Stimulated activated naive CD8-positive, alpha-beta T cell treated with anti-CD3 and anti-CD28 coated beads, Interleukin-15, Interleukin-2, amounts not matched to agents 100 ng/mL and 50 ng/mL, for 24 hours (primary cell): Measurements from ENCODE around the gene ERC2.

Experiments
- H3K27ac Mint-ChIP-seq: one replicate; pipeline ENCODE4 v1.8.0; 2021; ENCODE audit warnings: mild to moderate bottlenecking, mixed read lengths
- H3K27me3 Mint-ChIP-seq: one replicate; pipeline ENCODE4 v1.8.0; 2021; ENCODE audit warnings: mixed read lengths
- H3K36me3 Mint-ChIP-seq: one replicate; pipeline ENCODE4 v1.8.0; 2021; ENCODE audit warnings: low read depth, mixed read lengths
- H3K4me1 Mint-ChIP-seq: one replicate; pipeline ENCODE4 v1.8.0; 2021; ENCODE audit warnings: low read depth, mixed read lengths
- H3K4me3 Mint-ChIP-seq: one replicate; pipeline ENCODE4 v1.8.0; 2021; ENCODE audit warnings: mild to moderate bottlenecking, mixed read lengths
- H3K9me3 Mint-ChIP-seq: one replicate; pipeline ENCODE4 v1.8.0; 2021; ENCODE audit warnings: mixed read lengths

ERC2 gene

DNA sequence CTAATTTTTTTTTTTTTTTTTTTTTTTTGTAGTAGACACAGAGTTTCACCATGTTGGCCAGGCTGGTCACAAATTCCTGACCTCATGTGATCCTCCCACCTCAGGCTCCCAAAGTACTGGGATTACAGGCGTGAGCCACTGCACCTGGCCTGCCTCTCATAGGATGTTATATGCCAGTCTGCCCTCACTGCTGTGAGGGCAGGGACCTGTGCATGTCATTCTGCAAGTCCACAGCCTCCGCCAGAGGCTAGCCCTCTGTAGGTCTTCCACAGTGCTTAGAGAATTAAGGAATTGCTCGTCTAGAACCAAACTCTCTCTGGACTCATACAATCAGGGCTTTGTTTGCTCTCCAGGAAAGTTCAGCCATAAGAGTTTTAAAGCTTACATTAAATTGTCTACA, 817.3 kb downstream of the ERC2 start:
- Mint-ChIP-seq H3K4me1 (no peaks in the 10 kb centered on the region), H3K27me3 (no peaks in the 10 kb centered on the region), H3K27ac (no peak overlapping the region), H3K4me3 (no peak overlapping the region), H3K36me3 (no peaks in the 10 kb centered on the region), H3K9me3 (no peaks in the 10 kb centered on the region)

DNA sequence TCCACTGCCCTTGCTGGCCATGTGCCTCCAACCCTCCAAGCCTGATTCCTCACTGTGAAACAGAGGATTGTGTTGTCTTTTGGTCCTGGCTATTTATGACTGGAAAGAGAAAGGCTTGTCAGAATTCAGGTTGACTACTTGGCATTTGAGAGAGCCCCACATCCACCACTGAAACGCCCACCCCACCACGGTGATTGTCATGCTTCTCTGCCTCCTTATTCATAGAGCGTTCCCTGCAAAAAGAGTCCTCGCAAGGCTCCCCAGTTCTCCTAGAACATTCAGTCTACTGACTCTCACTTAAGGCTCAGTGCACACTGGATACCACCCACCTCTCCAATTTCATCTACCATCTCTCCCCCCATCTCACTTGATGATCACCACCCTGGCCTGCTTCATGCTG, 818.3 kb downstream of the ERC2 start:
- Mint-ChIP-seq H3K4me1 (no peaks in the 10 kb centered on the region), H3K27ac (no peak overlapping the region), H3K9me3 (no peaks in the 10 kb centered on the region), H3K27me3 (no peaks in the 10 kb centered on the region), H3K36me3 (no peaks in the 10 kb centered on the region), H3K4me3 (no peak overlapping the region)

DNA sequence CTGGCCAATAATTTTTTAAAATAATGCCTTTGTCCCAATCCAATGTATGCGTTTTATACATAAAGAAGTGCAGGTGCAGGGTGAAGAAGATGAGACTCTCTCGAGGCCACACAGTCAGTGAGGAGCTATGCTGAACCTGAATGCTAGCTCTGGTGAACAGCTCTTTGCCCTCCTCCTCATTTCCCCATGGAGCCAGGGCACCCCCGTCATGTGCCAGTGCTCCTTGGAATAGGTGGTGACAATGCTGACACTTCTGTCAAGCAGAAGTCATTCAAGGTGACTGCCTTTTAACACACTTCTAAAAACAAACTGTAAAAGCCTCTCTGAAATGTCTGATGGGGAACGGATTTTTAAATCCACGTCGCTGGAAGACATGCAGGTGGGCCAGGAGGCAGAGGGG, 818.7 kb downstream of the ERC2 start:
- no peaks in the 10 kb centered on the region for H3K27me3 Mint-ChIP-seq
- no peaks in the 10 kb centered on the region for H3K9me3 Mint-ChIP-seq
- no peaks in the 10 kb centered on the region for H3K36me3 Mint-ChIP-seq

DNA sequence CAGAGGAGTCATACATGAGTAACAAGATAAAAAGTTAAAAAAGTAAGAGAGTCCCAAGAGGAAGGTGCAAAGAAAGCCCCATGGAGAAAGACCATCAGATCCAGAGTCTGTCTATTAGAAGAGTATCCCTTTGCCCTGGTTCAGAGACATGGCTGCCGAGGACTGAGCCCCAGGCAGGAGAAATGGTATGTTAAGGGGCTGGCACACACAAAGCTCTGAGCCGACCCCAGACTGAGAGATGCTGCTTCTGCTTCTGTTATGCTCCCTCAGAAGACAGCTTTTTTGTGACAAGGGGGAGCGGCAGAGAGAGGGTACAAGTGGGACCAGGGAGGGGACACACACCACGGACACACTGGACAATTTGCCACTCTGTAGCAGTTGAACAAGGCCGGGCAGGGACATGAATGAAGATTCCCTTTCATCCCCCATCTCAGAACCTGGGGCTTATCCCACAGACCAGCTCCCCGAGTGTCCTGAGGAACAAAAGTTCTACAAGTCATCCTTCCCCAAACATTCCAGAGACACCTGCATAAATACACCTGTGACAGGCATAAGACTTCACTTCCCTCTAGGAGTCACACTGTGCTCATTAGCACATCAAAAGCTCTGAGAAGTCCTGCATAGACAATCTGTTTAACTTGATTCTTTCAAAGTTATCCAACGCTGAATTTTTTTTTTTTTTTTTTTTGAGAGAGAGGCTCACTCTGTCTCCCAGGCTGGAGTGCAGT, 819.5 kb downstream of the ERC2 start:
- Mint-ChIP-seq H3K27me3 (no peaks in the 10 kb centered on the region), H3K9me3 (no peaks in the 10 kb centered on the region), H3K27ac (no peak overlapping the region), H3K4me1 (no peaks in the 10 kb centered on the region), H3K36me3 (no peaks in the 10 kb centered on the region), H3K4me3 (no peak overlapping the region)

More for the DNA sequence above, 818.7 kb downstream of the ERC2 start:
- H3K4me3 Mint-ChIP-seq: no peak overlapping the region
- no peaks in the 10 kb centered on the region for H3K4me1 Mint-ChIP-seq
- no peak overlapping the region for H3K27ac Mint-ChIP-seq

DNA sequence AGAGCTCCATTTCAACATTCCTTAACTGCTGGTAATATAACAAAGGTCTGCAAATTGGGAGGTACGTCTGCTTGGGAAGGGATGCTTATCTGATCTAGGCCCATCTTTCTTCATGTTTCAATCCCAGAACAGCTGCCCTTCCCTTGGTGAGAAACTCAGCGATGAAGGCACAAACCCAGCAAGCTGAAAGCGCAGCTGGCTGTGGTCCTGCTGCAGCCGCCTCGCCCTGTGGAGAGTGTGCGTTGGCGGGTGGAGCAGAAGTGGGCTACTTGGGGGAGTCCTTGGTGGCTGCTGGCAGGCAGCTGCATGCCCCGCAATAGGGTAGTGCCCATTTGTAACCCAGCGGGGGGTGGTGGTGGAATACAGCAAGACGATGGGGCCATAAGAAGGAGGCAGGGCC, 820.6 kb downstream of the ERC2 start:
- no peak overlapping the region for H3K4me3 Mint-ChIP-seq
- H3K27me3 Mint-ChIP-seq: no peaks in the 10 kb centered on the region
- no peaks in the 10 kb centered on the region for H3K4me1 Mint-ChIP-seq
- no peaks in the 10 kb centered on the region for H3K36me3 Mint-ChIP-seq
- H3K9me3 Mint-ChIP-seq: no peaks in the 10 kb centered on the region
- no peak overlapping the region for H3K27ac Mint-ChIP-seq

DNA sequence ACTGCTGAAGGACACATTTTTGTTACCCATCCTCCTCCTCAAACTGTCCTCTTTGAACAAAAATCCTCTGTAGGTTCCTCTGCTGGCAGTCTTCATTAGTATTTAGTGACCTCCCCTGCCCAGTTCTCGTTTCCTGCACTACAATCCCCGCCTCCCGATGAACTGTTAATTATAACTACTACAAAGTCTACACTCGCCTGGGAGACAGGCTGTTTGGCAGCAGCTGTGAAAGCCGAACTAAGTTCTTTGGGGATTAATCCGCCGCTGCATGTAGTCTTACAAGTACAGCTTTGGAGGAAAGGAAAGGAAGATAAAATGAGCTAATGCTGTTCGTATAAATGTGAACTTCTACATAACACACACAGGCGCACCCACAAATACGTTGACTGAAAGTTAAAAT, 821.2 kb downstream of the ERC2 start:
- Mint-ChIP-seq H3K27ac (no peak overlapping the region), H3K27me3 (no peaks in the 10 kb centered on the region), H3K4me3 (no peak overlapping the region), H3K4me1 (no peaks in the 10 kb centered on the region), H3K36me3 (no peaks in the 10 kb centered on the region), H3K9me3 (no peaks in the 10 kb centered on the region)

DNA sequence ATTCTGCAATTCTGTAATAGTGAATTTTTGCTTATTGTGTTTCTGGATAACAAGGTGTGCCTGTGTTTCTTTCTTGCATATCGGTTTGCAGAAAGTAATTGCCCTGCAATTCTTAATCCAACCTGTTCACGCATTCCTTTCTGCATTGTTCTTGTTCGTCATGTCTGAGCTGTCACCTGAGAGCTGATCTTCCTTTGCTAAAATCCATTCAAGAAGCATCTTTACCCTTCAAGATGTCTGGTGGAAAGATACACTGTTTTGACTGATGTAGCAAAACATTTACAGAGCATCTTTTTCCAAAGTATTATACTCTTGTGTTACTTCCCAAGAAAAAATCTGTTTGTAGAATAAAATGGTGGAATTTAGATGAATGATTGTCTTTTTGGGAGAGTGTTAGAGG, 822.1 kb downstream of the ERC2 start:
- Mint-ChIP-seq H3K4me3 (no peak overlapping the region), H3K9me3 (no peaks in the 10 kb centered on the region), H3K27ac (no peak overlapping the region), H3K27me3 (no peaks in the 10 kb centered on the region), H3K4me1 (no peaks in the 10 kb centered on the region), H3K36me3 (no peaks in the 10 kb centered on the region)

DNA sequence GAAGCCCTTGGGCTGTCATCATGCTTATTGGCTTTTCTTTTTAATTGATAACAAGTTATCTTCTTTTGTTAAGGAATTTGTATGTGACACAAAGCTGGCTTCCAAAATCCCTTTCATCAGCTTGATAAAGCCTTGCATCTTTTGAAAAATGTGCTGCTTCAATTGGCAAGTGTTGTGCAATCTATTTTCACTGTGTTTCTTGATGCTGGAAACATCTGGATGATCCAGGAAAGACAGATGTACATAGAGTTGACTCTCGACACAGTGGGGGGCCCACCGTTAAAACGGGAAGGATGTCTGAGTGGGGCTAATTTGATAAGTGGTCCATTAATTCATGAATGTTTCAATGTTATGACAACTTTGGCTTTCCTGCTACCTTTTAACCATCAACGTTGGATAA, 822.8 kb downstream of the ERC2 start:
- Mint-ChIP-seq H3K27ac (no peak overlapping the region), H3K9me3 (no peaks in the 10 kb centered on the region), H3K4me1 (no peaks in the 10 kb centered on the region), H3K4me3 (no peak overlapping the region), H3K27me3 (no peaks in the 10 kb centered on the region), H3K36me3 (no peaks in the 10 kb centered on the region)

DNA sequence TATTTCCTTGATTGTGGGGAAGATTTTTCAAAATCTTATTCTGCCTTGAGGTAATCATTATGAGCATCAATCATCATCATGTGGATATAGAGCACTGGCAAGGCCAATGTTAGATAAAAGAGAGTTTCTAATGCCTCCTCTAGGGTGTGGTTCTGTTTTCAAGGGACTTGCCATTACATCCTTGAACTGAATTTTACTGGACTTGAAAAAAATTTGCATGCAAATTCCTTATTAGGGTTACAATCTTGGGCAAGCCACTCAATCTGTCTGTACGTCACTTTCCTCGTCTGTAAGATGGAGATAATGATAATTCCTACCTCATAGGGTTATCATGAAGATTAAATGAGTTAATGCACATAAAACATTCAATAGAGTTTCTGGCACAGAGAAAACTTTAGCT, 825.0 kb downstream of the ERC2 start:
- Mint-ChIP-seq H3K27ac (no peak overlapping the region), H3K4me3 (no peak overlapping the region), H3K36me3 (no peaks in the 10 kb centered on the region), H3K4me1 (no peaks in the 10 kb centered on the region), H3K27me3 (no peaks in the 10 kb centered on the region), H3K9me3 (no peaks in the 10 kb centered on the region)

DNA sequence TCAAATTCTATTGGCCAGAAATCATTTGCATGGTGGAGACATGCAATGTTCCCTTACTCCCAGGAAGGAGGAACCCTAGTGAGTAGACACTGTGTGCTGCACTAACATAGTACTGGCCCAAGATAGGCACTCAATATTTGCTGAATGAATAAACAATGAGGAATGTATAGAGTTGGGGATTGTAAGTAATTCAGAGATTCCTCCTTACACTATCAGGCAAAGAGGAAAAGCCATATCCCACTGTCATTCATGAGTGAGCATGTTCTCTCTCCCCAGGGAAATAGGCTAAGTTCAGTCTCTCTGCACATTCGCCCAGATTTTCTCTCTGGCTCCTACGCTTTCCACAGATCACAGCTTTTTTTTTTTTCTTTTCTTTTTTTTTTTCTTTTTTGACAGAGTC, 826.3 kb downstream of the ERC2 start:
- Mint-ChIP-seq H3K9me3 (no peaks in the 10 kb centered on the region), H3K4me1 (no peaks in the 10 kb centered on the region), H3K4me3 (no peak overlapping the region), H3K36me3 (no peaks in the 10 kb centered on the region), H3K27ac (no peak overlapping the region), H3K27me3 (no peaks in the 10 kb centered on the region)

DNA sequence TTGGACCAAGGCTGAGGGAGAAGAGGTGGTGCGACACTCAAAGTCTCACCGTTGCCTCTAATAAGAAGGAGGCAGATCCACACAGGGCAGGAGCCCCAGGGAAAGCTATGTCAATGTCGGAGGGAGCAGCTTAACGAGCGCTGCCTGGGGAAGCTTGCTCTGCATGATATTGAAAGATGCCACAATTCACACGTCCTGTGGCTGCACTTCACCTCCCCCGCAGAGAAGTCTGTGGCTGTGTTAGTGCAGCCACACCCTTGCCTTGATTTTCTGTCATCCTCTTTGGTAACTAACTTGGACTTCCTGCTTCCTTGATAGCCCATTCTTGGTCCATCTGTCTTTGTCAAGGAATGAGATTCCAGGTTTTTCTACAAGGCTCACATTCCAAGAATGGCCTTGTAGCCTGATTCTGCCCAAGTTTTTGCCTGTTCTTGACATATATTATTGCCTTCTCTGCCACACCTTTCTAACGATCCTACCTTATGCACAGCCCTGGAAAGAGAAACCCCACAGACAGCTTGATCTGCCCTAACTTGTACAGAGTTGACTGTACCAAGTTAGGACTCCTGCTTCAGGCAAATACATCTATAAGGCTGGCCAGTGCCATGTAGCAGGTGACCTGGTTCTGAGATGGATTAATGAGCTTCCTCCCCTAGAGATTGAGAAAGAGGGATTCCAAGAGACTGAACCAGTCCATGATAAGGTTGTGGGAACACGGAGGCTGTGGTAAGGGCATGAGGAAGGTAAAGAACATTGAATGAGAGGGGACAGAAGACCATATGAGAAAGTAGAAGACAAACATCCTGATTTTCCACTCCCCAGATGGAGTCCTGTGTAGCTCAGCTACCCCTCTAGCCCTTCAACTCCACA, 828.1 kb downstream of the ERC2 start:
- H3K27ac Mint-ChIP-seq: no peak overlapping the region
- H3K9me3 Mint-ChIP-seq: no peaks in the 10 kb centered on the region

DNA sequence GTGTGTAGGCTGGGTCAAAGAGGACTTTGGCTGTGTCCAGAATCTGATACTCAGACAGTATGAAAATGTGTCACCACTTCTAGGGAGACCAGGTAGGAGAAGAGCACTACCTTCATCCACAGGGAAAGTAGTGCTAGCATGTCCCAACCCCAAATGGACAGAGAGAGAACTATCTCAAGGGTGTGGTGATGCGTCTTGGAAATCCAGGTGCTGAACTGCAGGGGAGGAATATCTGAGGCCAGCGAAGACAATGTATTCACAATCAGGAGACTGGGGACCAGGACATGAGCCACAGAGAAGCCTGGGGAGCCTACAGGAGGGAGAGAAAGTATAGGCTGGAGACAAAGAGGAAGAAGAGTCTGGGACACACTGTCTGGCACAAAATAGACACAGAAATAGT, 829.1 kb downstream of the ERC2 start:
- H3K27me3 Mint-ChIP-seq: no peaks in the 10 kb centered on the region
- no peaks in the 10 kb centered on the region for H3K9me3 Mint-ChIP-seq
- H3K27ac Mint-ChIP-seq: no peak overlapping the region

More for the DNA sequence above, 828.1 kb downstream of the ERC2 start:
- no peaks in the 10 kb centered on the region for H3K36me3 Mint-ChIP-seq
- H3K27me3 Mint-ChIP-seq: no peaks in the 10 kb centered on the region
- no peak overlapping the region for H3K4me3 Mint-ChIP-seq
- H3K4me1 Mint-ChIP-seq: no peaks in the 10 kb centered on the region

DNA sequence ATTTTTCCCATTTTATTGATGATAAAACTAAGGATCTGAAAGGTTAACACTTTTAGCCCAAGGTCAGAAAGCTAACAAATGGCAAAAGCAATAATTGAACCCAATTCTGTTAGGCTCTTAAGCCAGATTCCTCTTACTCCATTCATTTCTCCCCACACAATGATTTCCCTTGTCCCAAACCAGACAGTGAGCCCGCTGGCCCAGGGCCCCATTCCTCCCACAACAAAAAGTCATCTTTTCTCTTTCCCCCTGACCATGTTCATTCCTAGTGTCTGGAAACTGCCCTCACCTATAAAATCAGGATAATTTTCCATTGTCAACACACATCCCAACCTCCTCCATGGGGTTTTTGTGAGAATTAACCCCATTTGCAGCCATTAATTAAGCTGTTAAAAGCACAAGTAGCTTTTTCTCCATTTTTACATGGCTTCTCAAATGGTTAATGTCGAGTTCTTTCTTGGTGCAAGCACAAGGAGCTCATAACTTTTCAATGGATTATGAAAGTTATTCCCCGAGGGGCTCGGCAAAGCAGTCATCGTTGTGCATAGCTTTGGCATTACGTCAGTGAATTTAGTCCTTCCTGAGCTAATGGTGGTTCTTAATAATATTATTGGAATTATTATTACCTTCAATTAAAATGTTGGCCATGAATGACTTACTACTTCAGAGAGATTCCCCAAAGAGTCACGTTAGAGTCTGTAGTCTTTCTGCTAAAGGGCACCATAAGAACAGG, 830.2 kb downstream of the ERC2 start:
- Mint-ChIP-seq H3K4me1 (no peaks in the 10 kb centered on the region), H3K4me3 (no peak overlapping the region), H3K36me3 (no peaks in the 10 kb centered on the region), H3K9me3 (no peaks in the 10 kb centered on the region), H3K27ac (no peak overlapping the region), H3K27me3 (no peaks in the 10 kb centered on the region)

More for the DNA sequence above, 829.1 kb downstream of the ERC2 start:
- Mint-ChIP-seq H3K4me3 (no peak overlapping the region), H3K4me1 (no peaks in the 10 kb centered on the region), H3K36me3 (no peaks in the 10 kb centered on the region)

DNA sequence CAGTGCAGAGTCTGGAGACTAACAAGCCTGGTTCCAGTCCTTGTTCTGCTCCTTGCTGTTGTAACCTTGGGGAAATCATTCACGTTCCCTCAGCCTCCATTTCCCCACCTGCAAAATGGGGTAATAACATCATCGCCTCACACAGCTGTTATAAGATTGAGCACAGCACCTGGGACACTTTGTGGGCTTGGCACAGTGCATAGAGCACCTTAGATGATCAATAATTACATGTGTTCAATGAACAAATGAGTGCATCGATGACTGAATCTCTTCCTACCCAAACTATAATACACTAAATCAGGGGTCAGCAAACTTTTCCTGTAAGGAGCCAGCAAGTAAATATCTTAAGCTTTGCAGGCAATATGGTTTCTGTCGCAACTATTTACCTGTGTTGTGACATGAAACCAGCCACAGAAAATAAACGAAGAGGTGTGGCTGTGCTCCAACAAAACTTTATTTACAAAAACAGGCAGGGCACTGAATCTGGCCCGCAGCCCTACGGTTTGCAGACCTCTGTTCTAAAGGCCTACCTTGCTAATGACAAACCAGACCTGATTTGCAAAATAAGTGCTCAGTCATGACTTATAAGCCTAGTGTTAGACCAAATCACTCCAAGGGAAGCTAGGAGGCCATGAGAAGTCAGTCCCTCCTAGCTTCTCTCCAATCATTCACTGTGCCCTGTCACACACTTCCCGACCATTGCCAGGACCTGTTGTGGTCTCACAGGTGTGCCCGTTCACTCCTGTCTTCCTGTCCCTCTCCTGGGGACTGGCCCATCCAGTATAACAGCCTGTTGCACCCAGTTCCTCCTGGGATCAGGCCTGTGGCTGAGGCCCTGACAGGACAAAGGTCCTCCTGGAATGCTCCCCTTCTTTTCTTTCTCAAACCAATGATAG, 831.7 kb downstream of the ERC2 start:
- H3K4me1 Mint-ChIP-seq: no peaks in the 10 kb centered on the region
- H3K27me3 Mint-ChIP-seq: no peaks in the 10 kb centered on the region
- H3K9me3 Mint-ChIP-seq: no peaks in the 10 kb centered on the region
- no peaks in the 10 kb centered on the region for H3K36me3 Mint-ChIP-seq
- no peak overlapping the region for H3K27ac Mint-ChIP-seq
- H3K4me3 Mint-ChIP-seq: no peak overlapping the region
